ENCODE measurements around the gene KRT1.
A peak's percentile ranks its signal among the peaks of the same experiment; 100 is the strongest.

Gene KRT1

DNA sequence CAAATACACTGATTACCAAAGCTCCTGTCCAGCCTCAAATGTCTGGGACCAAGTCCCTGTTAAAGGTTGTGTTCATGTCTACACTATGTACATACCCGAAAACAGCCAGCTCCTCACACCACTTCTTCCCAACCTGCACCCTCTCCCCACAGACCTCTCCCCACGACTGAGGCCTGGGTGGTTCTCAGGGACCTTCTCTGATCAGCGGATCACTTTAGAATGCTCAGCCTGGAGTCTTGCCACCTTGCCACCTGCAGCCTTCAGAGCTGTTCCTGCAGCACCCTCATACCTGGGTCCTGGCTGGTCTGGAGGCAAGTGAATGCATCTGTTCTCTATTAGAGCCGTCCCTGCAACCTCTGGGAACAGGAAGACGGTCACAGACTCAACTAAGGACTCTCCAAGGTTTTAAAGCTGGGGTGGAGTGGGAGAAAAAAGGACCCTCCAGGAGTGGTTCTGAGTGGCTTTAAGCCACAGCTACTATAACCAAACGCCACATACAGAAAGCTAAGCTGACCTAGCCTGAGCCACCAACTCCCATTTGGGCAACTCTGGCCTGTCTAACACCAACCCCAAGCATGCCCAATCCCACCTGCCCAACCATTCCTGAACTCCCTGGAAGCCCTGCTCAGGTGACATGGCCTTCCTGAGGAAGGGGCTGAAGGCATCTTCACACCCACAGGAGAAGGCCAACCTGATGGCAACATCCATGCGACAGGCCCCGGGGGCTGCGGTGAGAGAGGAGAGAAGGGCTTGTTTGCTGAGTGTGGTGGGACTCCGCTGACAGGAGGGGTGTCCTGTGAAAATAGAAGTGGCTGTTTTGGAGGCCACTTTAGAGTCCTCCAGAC is 36.8 kb downstream of the KRT1 start:
- Histone ChIP-seq H3K4me3 (no peak overlapping the region), H3K27ac (no peak overlapping the region)
- TF ChIP-seq, protein P1, sequence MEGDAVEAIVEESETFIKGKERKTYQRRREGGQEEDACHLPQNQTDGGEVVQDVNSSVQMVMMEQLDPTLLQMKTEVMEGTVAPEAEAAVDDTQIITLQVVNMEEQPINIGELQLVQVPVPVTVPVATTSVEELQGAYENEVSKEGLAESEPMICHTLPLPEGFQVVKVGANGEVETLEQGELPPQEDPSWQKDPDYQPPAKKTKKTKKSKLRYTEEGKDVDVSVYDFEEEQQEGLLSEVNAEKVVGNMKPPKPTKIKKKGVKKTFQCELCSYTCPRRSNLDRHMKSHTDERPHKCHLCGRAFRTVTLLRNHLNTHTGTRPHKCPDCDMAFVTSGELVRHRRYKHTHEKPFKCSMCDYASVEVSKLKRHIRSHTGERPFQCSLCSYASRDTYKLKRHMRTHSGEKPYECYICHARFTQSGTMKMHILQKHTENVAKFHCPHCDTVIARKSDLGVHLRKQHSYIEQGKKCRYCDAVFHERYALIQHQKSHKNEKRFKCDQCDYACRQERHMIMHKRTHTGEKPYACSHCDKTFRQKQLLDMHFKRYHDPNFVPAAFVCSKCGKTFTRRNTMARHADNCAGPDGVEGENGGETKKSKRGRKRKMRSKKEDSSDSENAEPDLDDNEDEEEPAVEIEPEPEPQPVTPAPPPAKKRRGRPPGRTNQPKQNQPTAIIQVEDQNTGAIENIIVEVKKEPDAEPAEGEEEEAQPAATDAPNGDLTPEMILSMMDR (IDR thresholded peaks at IDR 0.05): no peak
- DNase-seq (ENCODE audit: low spot score): peak; percentile 60

DNA sequence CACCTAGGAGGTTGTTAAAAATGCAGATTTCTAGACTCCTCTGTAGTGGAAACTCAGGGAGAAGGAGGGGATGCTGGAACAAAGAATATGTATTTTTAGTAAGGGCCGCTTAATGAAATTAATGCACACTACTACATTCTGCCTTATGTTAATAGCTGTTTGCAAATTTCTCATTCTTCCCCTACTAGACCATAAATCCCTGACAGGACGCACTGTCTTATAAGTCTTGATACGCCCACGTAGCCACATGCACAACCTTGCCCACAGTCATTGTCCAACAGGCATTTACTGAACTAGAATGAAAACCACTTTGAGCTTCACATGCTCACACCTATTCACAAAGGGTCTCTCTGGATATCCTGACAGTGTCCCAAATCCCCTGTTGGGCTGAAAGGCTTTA is 38.7 kb downstream of the KRT1 start:
- TF ChIP-seq, protein P1 (IDR thresholded peaks at IDR 0.05): no peak
- Histone ChIP-seq H3K27ac (no peak overlapping the region), H3K4me3 (no peak overlapping the region)
- DNase-seq (ENCODE audit: low spot score): no peak

DNA sequence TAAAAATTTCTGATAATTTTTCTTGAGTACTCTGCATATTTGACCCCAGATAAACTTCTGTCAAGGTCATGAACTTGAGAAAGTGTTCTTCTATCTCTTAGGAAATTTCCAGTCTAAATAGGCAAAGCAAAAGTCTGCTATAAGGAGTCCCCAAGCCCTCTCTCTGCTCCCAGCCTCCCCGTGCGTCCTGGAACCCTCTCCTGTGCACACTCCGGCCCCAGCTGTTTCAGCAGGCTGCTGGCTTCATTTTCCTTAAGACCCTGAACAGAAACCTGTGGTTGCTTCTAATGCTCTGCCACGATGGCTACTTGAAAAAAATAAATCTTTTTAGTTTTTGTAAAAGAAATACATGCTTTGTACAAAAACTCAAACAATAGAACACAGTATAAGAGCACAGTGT is 42.9 kb downstream of the KRT1 start:
- DNase-seq (ENCODE audit: low spot score): no peak

DNA sequence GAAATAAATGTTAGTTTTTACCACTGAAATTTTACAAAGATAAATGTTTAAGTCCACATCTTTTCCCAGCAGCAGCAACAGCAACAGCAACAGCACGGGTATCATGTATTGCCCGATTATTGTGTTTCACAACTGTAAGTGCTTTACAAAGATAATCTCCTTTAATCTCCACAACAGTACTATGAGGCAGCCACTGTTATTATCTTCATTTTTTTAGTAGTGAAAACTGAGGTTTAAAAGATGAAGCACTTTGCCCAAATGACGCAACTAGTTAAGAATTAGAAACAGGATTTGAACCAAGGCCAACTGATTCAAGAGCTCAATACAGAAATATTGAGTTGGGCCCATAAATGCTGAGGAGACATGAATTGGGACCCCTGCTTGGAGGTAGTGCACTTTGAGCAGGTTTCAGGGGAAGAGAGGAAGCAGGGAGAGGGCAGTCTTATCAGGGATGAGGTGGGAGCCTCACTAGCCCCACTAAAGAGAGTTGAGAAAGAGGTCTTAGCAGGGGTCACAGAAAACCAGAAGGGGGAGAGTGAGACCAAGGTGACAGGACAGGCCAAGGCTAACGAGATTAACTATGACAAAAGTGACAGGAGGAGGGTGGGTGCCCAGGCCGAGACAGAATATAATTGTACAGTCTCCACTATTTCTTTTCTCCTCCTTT is 43.5 kb downstream of the KRT1 start:
- TF ChIP-seq, protein P1 (IDR thresholded peaks at IDR 0.05): no peak
- no peak overlapping the region for H3K4me3 ChIP-seq
- no peak for DNase-seq (ENCODE audit: low spot score)
- H3K27ac ChIP-seq: no peak overlapping the region

More for the DNA sequence above, 42.9 kb downstream of the KRT1 start:
- Histone ChIP-seq H3K27ac (no peak overlapping the region), H3K4me3 (no peak overlapping the region)
- TF ChIP-seq, protein P1 (IDR thresholded peaks at IDR 0.05): no peak

DNA sequence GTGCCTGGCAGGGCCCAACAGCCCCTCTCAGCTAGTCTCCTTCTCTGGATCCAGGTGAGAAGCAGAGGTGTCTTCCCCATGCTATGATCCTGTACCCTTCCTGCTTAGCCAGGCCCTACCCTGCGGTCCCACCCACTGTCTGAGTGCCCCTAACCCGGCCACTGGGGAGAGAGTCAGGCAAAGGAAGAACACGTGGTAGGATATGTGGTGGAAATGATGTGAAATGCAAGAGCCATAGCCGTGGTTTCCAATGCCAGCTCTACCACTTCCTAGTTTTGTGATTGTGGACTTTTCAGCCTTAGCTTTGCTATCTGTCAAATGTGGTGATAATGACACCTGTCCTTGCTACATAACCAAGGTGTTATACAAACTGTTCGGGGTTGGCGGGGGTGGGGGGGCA is 44.0 kb downstream of the KRT1 start:
- peak; percentile 29 for DNase-seq (ENCODE audit: low spot score)
- TF ChIP-seq, protein P1 (IDR thresholded peaks at IDR 0.05): no peak

DNA sequence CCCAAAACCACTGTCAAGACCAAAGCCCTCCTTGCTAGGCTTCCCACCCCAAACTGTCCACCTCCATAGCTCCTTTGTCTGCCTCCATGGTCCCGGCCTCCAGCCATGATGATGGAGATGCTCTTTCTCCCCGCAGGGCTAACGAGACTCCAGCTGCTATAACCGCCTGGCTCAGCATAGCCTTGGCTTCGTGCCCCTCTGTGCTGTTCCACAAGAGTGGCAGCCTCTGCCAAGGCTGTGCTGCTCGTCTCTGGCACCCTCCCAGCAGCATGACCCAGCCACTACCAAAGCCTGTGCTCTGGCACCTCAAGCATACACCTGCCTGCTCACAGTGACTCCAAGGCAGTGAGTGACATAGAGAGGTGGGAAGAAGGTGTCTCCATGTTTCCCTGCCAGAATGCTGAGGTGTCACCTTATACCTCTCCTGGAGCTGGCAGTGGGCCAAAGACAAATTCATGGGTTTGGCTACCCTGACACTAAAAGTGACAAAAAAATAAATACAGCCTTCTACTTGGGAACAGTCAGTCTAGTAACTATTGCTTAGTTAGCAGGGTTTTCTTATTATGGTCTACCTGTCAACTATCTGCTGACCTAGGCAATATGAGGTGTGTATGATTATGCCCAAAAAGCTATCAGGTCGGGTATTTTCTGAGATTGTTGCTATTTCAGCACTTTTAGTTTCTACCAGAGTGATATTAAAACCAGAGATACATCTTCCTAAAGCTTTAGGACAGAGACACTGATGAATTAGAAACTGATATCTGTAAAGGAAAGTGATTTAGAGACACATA is 45.7 kb downstream of the KRT1 start:
- DNase-seq (ENCODE audit: low spot score): peak; percentile 49
- Histone ChIP-seq H3K27ac (no peak overlapping the region), H3K4me3 (no peak overlapping the region)
- TF ChIP-seq, protein P1 (IDR thresholded peaks at IDR 0.05): no peak

More for the DNA sequence above, 44.0 kb downstream of the KRT1 start:
- no peak overlapping the region for H3K4me3 ChIP-seq
- no peak overlapping the region for H3K27ac ChIP-seq

Measured in coronary artery (tissue), 2 donors.